ENCODE data around the gene LDHAL6B. TPM values are rescaled to one million over a fixed set of nuclear protein-coding genes. Genes with fewer than 3 reads are reported as not detected.

LDHAL6B gene
- total and polyA plus RNA-seq, 4 donors, result 0.05 TPM; not detected in 3

DNA sequence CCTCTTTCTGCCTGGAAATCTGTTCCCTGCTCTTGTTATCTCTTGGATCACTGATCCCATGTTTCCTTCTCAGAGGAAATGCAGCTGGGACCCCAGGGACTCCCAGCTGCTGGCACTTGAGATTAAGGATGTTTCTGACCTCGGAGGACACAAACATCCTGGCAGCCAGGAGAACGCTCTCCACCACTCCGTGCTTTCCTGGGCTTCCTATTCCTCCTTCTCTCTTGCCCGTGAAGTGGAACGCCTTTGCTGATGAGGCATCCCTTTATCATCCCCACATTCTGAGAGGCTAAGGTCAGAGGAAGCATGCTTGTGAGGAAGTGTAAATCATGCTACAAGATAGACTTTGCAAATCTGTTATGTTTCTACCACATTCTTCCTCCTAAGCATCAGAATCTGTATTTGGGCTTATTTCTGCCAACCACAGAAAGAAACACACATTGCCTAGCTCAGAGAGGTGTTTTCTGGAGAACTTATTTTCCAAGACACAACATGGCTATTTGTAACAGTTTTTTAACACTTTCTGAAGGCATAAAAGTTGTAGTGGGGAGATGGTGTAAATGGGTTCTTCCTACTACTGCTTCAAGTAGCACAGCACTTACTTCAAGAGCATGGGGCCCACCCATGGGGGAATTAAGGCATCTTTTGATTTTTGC lies 25.6 kb upstream of the LDHAL6B start:
- H3K4me1 ChIP-seq (ENCODE audit: control insufficient read depth in 5 of 5, insufficient read depth in 5 of 5, low read length in 5 of 5), result no peaks in the 10 kb centered on the region
- H3K9me3 ChIP-seq (ENCODE audit: control insufficient read depth in 4 of 4, insufficient read depth in 3 of 4, low read length in 3 of 4), result peaks cover 0 to 2% (median 0%) of the 10 kb centered on the region in 4 donors
- no peak overlapping the region for H3K9ac ChIP-seq (ENCODE audit: insufficient read depth in 1 of 2, low read length in 2 of 2)
- no peak for TF ChIP-seq CTCF (IDR thresholded peaks at IDR 0.05; ENCODE audit: control extremely low read depth, extremely low read depth)
- 63 to 72% methylated on average over 5 of the region's 5 CpGs for WGBS, 2 donors
- no peaks in the 10 kb centered on the region for H3K27me3 ChIP-seq (ENCODE audit: control insufficient read depth in 3 of 3, insufficient read depth in 3 of 3, low read length in 2 of 3)
- no peak overlapping the region for H3K4me3 ChIP-seq
- ATAC-seq (ENCODE audit: insufficient read depth, low FRiP score) (no peak), DNase-seq (no peak)
- no peak overlapping the region for H3K27ac ChIP-seq (ENCODE audit: low read depth in 1 of 2, low read length in 1 of 2)
- peaks cover 0 to 3% (median 2%) of the 10 kb centered on the region in 4 donors for H3K36me3 ChIP-seq (ENCODE audit: control insufficient read depth in 4 of 4, insufficient read depth in 4 of 4, low read length in 4 of 4)

DNA sequence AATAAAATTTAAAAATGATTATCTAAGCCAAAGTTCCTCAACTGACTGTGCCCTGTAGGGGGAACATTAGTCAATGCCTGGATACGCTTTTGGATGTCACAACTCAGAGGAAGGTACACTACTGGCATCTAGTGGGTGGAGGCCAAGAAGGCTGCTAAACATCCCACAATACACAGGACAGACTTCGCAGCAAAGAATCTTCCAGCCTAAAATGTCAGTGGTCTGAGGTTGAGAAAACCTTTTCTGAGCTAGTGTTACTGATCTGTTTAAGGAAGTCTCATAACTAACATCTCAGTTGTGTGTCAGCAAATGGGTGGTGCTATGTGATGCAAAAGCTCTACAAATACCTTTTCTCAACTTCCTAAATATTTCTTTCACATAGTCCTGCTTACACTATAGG lies 20.9 kb upstream of the LDHAL6B start:
- Histone ChIP-seq H3K27me3 (ENCODE audit: control insufficient read depth in 3 of 3, insufficient read depth in 3 of 3, low read length in 2 of 3) (no peaks in the 10 kb centered on the region), H3K9ac (ENCODE audit: insufficient read depth in 1 of 2, low read length in 2 of 2) (no peak overlapping the region), H3K4me3 (no peak overlapping the region), H3K27ac (ENCODE audit: low read depth in 1 of 2, low read length in 1 of 2) (no peak overlapping the region), H3K4me1 (ENCODE audit: control insufficient read depth in 5 of 5, insufficient read depth in 5 of 5, low read length in 5 of 5) (no peaks in the 10 kb centered on the region), H3K9me3 (ENCODE audit: control insufficient read depth in 4 of 4, insufficient read depth in 3 of 4, low read length in 3 of 4) (peaks cover 0 to 2% (median 0%) of the 10 kb centered on the region in 4 donors), H3K36me3 (ENCODE audit: control insufficient read depth in 4 of 4, insufficient read depth in 4 of 4, low read length in 4 of 4) (peaks cover 4 to 22% (median 7%) of the 10 kb centered on the region in 4 donors)
- WGBS, 2 donors, result 49 to 65% methylated on average over 2 of the region's 2 CpGs
- no peak for DNase-seq
- ATAC-seq (ENCODE audit: insufficient read depth, low FRiP score), result peak; percentile 6
- no peak for TF ChIP-seq CTCF (IDR thresholded peaks at IDR 0.05; ENCODE audit: control extremely low read depth, extremely low read depth)

- Histone ChIP-seq H3K9me3 (ENCODE audit: control insufficient read depth in 4 of 4, insufficient read depth in 3 of 4, low read length in 3 of 4) (peaks cover 0 to 2% (median 0%) of the 10 kb centered on the region in 4 donors), H3K4me1 (ENCODE audit: control insufficient read depth in 5 of 5, insufficient read depth in 5 of 5, low read length in 5 of 5) (no peaks in the 10 kb centered on the region), H3K27ac (ENCODE audit: low read depth in 1 of 2, low read length in 1 of 2) (no peak overlapping the region), H3K36me3 (ENCODE audit: control insufficient read depth in 4 of 4, insufficient read depth in 4 of 4, low read length in 4 of 4) (peaks cover 4 to 26% (median 8%) of the 10 kb centered on the region in 4 donors), H3K27me3 (ENCODE audit: control insufficient read depth in 3 of 3, insufficient read depth in 3 of 3, low read length in 2 of 3) (no peaks in the 10 kb centered on the region), H3K9ac (ENCODE audit: insufficient read depth in 1 of 2, low read length in 2 of 2) (no peak overlapping the region), H3K4me3 (no peak overlapping the region)
- ATAC-seq (ENCODE audit: insufficient read depth, low FRiP score) (no peak), DNase-seq (no peak)
- TF ChIP-seq CTCF (IDR thresholded peaks at IDR 0.05; ENCODE audit: control extremely low read depth, extremely low read depth), result no peak
- 82 to 90% methylated on average over 4 of the region's 4 CpGs for WGBS, 2 donors
Measured at GRCh38 chr15:59186501-59186900, 20.1 kb upstream of the LDHAL6B start.

DNA sequence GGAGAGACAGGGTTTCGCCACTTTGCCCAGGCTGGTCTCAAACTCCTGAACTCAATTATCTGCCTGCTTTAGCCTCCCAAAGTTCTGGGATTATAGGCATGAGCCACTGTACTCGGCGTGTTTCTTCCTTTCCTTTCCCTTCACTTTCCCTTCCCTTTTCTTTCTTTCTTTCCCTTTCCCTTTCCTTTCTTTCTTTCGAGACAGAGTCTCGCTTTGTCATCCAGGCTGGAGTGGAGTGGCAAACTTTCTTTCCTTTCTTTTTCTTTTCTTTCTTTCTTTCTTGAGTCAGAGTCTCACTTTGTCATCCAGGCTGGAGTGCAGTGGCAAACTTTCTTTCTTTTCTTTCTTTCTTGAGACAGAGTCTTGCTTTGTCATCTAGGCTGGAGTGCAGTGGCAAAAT lies 17.4 kb upstream of the LDHAL6B start:
- Histone ChIP-seq H3K4me1 (ENCODE audit: control insufficient read depth in 5 of 5, insufficient read depth in 5 of 5, low read length in 5 of 5) (no peaks in the 10 kb centered on the region), H3K4me3 (no peak overlapping the region), H3K9me3 (ENCODE audit: control insufficient read depth in 4 of 4, insufficient read depth in 3 of 4, low read length in 3 of 4) (no peaks in the 10 kb centered on the region), H3K27ac (ENCODE audit: low read depth in 1 of 2, low read length in 1 of 2) (no peak overlapping the region), H3K27me3 (ENCODE audit: control insufficient read depth in 3 of 3, insufficient read depth in 3 of 3, low read length in 2 of 3) (no peaks in the 10 kb centered on the region), H3K9ac (ENCODE audit: insufficient read depth in 1 of 2, low read length in 2 of 2) (no peak overlapping the region), H3K36me3 (ENCODE audit: control insufficient read depth in 4 of 4, insufficient read depth in 4 of 4, low read length in 4 of 4) (peaks cover 4 to 38% (median 8%) of the 10 kb centered on the region in 4 donors)
- 90 to 94% methylated on average over 5 of the region's 5 CpGs for WGBS, 2 donors
- no peak for TF ChIP-seq CTCF (IDR thresholded peaks at IDR 0.05; ENCODE audit: control extremely low read depth, extremely low read depth)
- ATAC-seq (ENCODE audit: insufficient read depth, low FRiP score) (no peak), DNase-seq (no peak)

Data from lung (tissue), 12 donors.